HCT116 (cell line): ENCODE data around the gene SLC5A2. TPM values are rescaled to one million over a fixed set of nuclear protein-coding genes. Genes with fewer than 3 reads are reported as not detected.

Source experiments
- ATAC-seq: fragments of 200-7000 bp; cut with Tn5 transposase; 2 replicates; pipeline ENCODE4 v1.9.1; 2020; ENCODE audit warnings: mild to moderate bottlenecking, moderate library complexity
- BruUV-seq: library from RNA; stranded (reverse); fragments of 400-500 nt; replicated peaks from 2 replicates; lab custom pipeline; 2021; lab: Mats Ljungman, UMichigan
- CTCF ChIA-PET: fragments of 300-600 bp; sonication (Branson Sonifier 250); formaldehyde crosslinking; loops from one replicate; lab custom pipeline; 2021; ENCODE audit warnings: antibody characterized with exemption; lab: Charles Lee
- POLR2A ChIA-PET: fragments of 300-600, 350-600 bp; sonication (Branson Sonifier 250); formaldehyde crosslinking; loops from one replicate; lab custom pipeline; 2021; ENCODE audit warnings: antibody characterized with exemption; lab: Charles Lee
- RAD21 ChIA-PET, 2 experiments: fragments of 300-600 bp; sonication (Branson Sonifier 250); formaldehyde crosslinking; loops; one replicate each; lab custom pipeline; 2023; ENCODE audit warnings: low total read pairs in 2 of 2; ENCODE audit not compliant: uncharacterized antibody in 2 of 2, unreplicated experiment in 2 of 2, low non-redundant PET in 1 of 2; lab: Charles Lee
- DNase-seq: peaks from one replicate; pipeline ENCODE4 v3.0.0-alpha.2; 2010; ENCODE audit warnings: low read depth, low spot score
- H2AFZ ChIP-seq: fragments of 200-600 bp; shearing (Covaris generic), sonication (generic); 2 replicates; pipeline ENCODE4 v1.6.1; 2017; ENCODE audit warnings: low read depth, mixed run types, mixed read lengths, antibody characterized with exemption, low read length; ENCODE audit not compliant: poor library complexity, severe bottlenecking
- H3K27ac ChIP-seq: 2 replicates; pipeline ENCODE4 v1.5.1; 2012; ENCODE audit warnings: low read depth, low read length
- H3K27me3 ChIP-seq: fragments of 200-600 bp; sonication (generic); 2 replicates; pipeline ENCODE4 v1.6.1; 2016; ENCODE audit warnings: mixed run types, low read length, mixed read lengths; ENCODE audit not compliant: insufficient read depth
- H3K36me3 ChIP-seq, 2 experiments: fragments of 200-500 bp in 1 of 2; fragments of 200-600 bp in 1 of 2; sonication (Bioruptor generic) in 1 of 2; sonication (generic) in 1 of 2; 2 replicates each; pipeline versions ENCODE4 v1.5.1 to v1.6.1; 2014 to 2016; ENCODE audit warnings: low read length in 2 of 2, inconsistent platforms in 1 of 2, mixed read lengths in 1 of 2, mixed run types in 1 of 2; ENCODE audit not compliant: insufficient read depth in 2 of 2, control insufficient read depth in 1 of 2
- H3K4me1 ChIP-seq, 2 experiments: fragments of 200-600 bp in 1 of 2; sonication (generic) in 1 of 2; 2 replicates each; pipeline versions ENCODE4 v1.5.1 to v1.6.1; 2012 to 2017; ENCODE audit warnings: low read length in 2 of 2, inconsistent platforms in 1 of 2, mild to moderate bottlenecking in 1 of 2, mixed read lengths in 1 of 2, mixed run types in 1 of 2, moderate library complexity in 1 of 2; ENCODE audit not compliant: insufficient read depth in 2 of 2, control insufficient read depth in 1 of 2
- H3K4me2 ChIP-seq: fragments of 200-600 bp; sonication (generic); 2 replicates; pipeline ENCODE4 v1.6.1; 2017; ENCODE audit warnings: mixed run types, low read length, mixed read lengths
- H3K4me3 ChIP-seq, 2 experiments: fragments of 200-600 bp in 1 of 2; sonication (generic) in 1 of 2; replicated peaks in 1 of 2; 2 replicates each; pipeline ENCODE4 v1.5.1; 2011 to 2016; ENCODE audit warnings: low read length in 2 of 2, control low read depth in 1 of 2, low read depth in 1 of 2, mild to moderate bottlenecking in 1 of 2, mixed read lengths in 1 of 2, mixed run types in 1 of 2
- H3K79me2 ChIP-seq: fragments of 200-600 bp; sonication (generic); 2 replicates; pipeline ENCODE4 v1.6.1; 2017; ENCODE audit warnings: mild to moderate bottlenecking, mixed run types, low read length, moderate library complexity, mixed read lengths; ENCODE audit not compliant: insufficient read depth
- H3K9ac ChIP-seq: fragments of 200-600 bp; sonication (generic); 2 replicates; pipeline ENCODE4 v1.6.1; 2016; ENCODE audit warnings: low read length, mixed read lengths
- H3K9me2 ChIP-seq: fragments of 200-600 bp; sonication (generic), shearing (Covaris generic); 2 replicates; pipeline ENCODE4 v1.6.1; 2017; ENCODE audit warnings: mixed run types, mild to moderate bottlenecking, moderate library complexity; ENCODE audit not compliant: insufficient read depth
- H3K9me3 ChIP-seq, 2 experiments: fragments of 200-500 bp in 1 of 2; fragments of 200-600 bp in 1 of 2; sonication (Bioruptor generic) in 1 of 2; sonication (generic) in 1 of 2; 2 replicates each; pipeline ENCODE4 v1.6.1; 2014 to 2017; ENCODE audit warnings: low read length in 2 of 2, mixed read lengths in 2 of 2, inconsistent platforms in 1 of 2, low read depth in 1 of 2, mild to moderate bottlenecking in 1 of 2, mixed run types in 1 of 2, moderate library complexity in 1 of 2; ENCODE audit not compliant: control insufficient read depth in 1 of 2, insufficient read depth in 1 of 2
- H4K20me1 ChIP-seq: fragments of 200-600 bp; sonication (generic), shearing (Covaris generic); 2 replicates; pipeline ENCODE4 v1.6.1; 2017; ENCODE audit warnings: mixed run types, mild to moderate bottlenecking, moderate library complexity; ENCODE audit not compliant: insufficient read depth
- RAD21 ChIP-seq: IDR thresholded peaks from 2 replicates; pipeline ENCODE4 v1.6.1; 2012; ENCODE audit warnings: low read depth, mild to moderate bottlenecking
- intact Hi-C: fragments of 100-400 bp; cut with micrococcal nuclease; formaldehyde crosslinking; loops from 2 replicates; pipeline ENCODE4 v1.10.0; 2022
- total RNA-seq: library from RNA; stranded (reverse); gene quantifications from one replicate; pipeline ENCODE4 v1.2.1, GENCODE V29; 2021; ENCODE audit not compliant: unreplicated experiment
- TF ChIP-seq, protein P1 (sequence below): IDR thresholded peaks from 2 replicates; pipeline ENCODE4 v1.6.1; 2012; ENCODE audit warnings: low read depth

The SLC5A2 gene
- total RNA-seq, 1 experiment from 2014 or later, result 0.10 TPM

GRCh38 chr16:31513126-31513525, 30.2 kb downstream of the SLC5A2 start:
- Histone ChIP-seq H3K4me2 (no peak overlapping the region), H2AFZ (no peak overlapping the region), H3K27me3 (no peaks in the 10 kb centered on the region), H3K79me2 (peaks cover under 1% of the 10 kb centered on the region; the same call in 1 of the 2 replicates), H3K27ac (no peak overlapping the region), H3K9me3 (no peaks in the 10 kb centered on the region; a peak in 1 of 4 replicates), H4K20me1 (no peaks in the 10 kb centered on the region), H3K9me2 (no peaks in the 10 kb centered on the region), H3K9ac (no peak overlapping the region), H3K4me1 (peaks cover 6 to 10% of the 10 kb centered on the region in 2 experiments; a peak in 3 of 4 replicates), H3K36me3 (no peaks in the 10 kb centered on the region), H3K4me3 (no peak overlapping the region)
- TF ChIP-seq RAD21, result no peak
- ChIA-PET RAD21 (no interaction called here), POLR2A (no interaction called here), CTCF (no interaction called here)
- no TSS peak for BruUV-seq
- DNase-seq (no peak), ATAC-seq (no peak)
- intact Hi-C loops, result no loop called here

GRCh38 chr16:31513884-31514283, 31.0 kb downstream of the SLC5A2 start:
- Histone ChIP-seq H3K9ac (no peak overlapping the region), H3K9me2 (no peaks in the 10 kb centered on the region)
- TF ChIP-seq, protein P1, sequence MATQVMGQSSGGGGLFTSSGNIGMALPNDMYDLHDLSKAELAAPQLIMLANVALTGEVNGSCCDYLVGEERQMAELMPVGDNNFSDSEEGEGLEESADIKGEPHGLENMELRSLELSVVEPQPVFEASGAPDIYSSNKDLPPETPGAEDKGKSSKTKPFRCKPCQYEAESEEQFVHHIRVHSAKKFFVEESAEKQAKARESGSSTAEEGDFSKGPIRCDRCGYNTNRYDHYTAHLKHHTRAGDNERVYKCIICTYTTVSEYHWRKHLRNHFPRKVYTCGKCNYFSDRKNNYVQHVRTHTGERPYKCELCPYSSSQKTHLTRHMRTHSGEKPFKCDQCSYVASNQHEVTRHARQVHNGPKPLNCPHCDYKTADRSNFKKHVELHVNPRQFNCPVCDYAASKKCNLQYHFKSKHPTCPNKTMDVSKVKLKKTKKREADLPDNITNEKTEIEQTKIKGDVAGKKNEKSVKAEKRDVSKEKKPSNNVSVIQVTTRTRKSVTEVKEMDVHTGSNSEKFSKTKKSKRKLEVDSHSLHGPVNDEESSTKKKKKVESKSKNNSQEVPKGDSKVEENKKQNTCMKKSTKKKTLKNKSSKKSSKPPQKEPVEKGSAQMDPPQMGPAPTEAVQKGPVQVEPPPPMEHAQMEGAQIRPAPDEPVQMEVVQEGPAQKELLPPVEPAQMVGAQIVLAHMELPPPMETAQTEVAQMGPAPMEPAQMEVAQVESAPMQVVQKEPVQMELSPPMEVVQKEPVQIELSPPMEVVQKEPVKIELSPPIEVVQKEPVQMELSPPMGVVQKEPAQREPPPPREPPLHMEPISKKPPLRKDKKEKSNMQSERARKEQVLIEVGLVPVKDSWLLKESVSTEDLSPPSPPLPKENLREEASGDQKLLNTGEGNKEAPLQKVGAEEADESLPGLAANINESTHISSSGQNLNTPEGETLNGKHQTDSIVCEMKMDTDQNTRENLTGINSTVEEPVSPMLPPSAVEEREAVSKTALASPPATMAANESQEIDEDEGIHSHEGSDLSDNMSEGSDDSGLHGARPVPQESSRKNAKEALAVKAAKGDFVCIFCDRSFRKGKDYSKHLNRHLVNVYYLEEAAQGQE, result no peak
- TF ChIP-seq, all 23 proteins: peak for 0
- Histone ChIP-seq H3K4me3 (no peak overlapping the region), H4K20me1 (no peaks in the 10 kb centered on the region), H2AFZ (no peak overlapping the region), H3K27ac (no peak overlapping the region), H3K36me3 (no peaks in the 10 kb centered on the region), H3K27me3 (no peaks in the 10 kb centered on the region), H3K9me3 (no peaks in the 10 kb centered on the region; a peak in 1 of 4 replicates), H3K4me2 (no peak overlapping the region), H3K4me1 (peaks cover 6 to 10% of the 10 kb centered on the region in 2 experiments; a peak in 3 of 4 replicates), H3K79me2 (no peaks in the 10 kb centered on the region)
- CTCF ChIA-PET, result no interaction called here
- ATAC-seq (no peak), DNase-seq (no peak)
- RAD21 ChIA-PET, result no interaction called here
- no TSS peak for BruUV-seq
- intact Hi-C loops, result no loop called here
- POLR2A ChIA-PET, result no interaction called here
